HepG2 (cell line): ENCODE results near the gene TFEB. TPM values are rescaled to one million over a fixed set of nuclear protein-coding genes. Genes with fewer than 3 reads are reported as not detected.

ENCODE experiments used
- ATF1 ChIP-seq: IDR thresholded peaks from 2 replicates; pipeline ENCODE4 v1.6.1; 2016; ENCODE audit warnings: mild to moderate bottlenecking, control low read depth
- ATF5 ChIP-seq: sonication (generic); formaldehyde crosslinking; IDR thresholded peaks from 2 replicates; pipeline ENCODE4 v1.4.0; 2020; ENCODE audit warnings: mild to moderate bottlenecking, low read depth, missing genetic modification reagents
- CEBPB ChIP-seq: IDR thresholded peaks from 2 replicates; pipeline ENCODE4 v1.6.1; 2011; ENCODE audit warnings: low read depth, low read length, improper control_type of control experiment, borderline replicate concordance
- KDM1A ChIP-seq: IDR thresholded peaks from 2 replicates; pipeline ENCODE4 v1.6.1; 2016; ENCODE audit warnings: missing compliant biosample characterization
- KMT2B ChIP-seq: IDR thresholded peaks from 2 replicates; pipeline ENCODE4 v1.6.1; 2016; ENCODE audit warnings: missing genetic modification reagents, missing compliant biosample characterization
- MXD3 ChIP-seq: IDR thresholded peaks from 2 replicates; pipeline ENCODE4 v1.6.1; 2016; ENCODE audit warnings: mild to moderate bottlenecking, missing biosample characterization, missing genetic modification reagents
- MXD4 ChIP-seq: IDR thresholded peaks from 2 replicates; pipeline ENCODE4 v1.6.1; 2016; ENCODE audit warnings: mild to moderate bottlenecking, missing biosample characterization, missing genetic modification reagents
- NFIB ChIP-seq: sonication (generic); formaldehyde crosslinking; IDR thresholded peaks from 2 replicates; pipeline ENCODE4 v1.9.0; 2021; ENCODE audit warnings: missing genetic modification reagents, mild to moderate bottlenecking, borderline replicate concordance
- SMARCC2 ChIP-seq: fragments of 450-650 bp; IDR thresholded peaks from 2 replicates; pipeline ENCODE4 v1.6.1; 2017; ENCODE audit warnings: antibody characterized with exemption, mild to moderate bottlenecking
- THYN1 ChIP-seq: sonication (generic); formaldehyde crosslinking; IDR thresholded peaks from 2 replicates; pipeline ENCODE4 v1.8.1; 2023; ENCODE audit warnings: low read depth, mild to moderate bottlenecking, moderate library complexity, missing genetic modification reagents, borderline replicate concordance
- TSC22D2 ChIP-seq: sonication (generic); formaldehyde crosslinking; IDR thresholded peaks from 2 replicates; pipeline ENCODE4 v1.5.1; 2020; ENCODE audit warnings: missing genetic modification reagents, mild to moderate bottlenecking, borderline replicate concordance
- ZBTB37 ChIP-seq: sonication (generic); formaldehyde crosslinking; IDR thresholded peaks from 2 replicates; pipeline ENCODE4 v1.4.0; 2020; ENCODE audit warnings: mild to moderate bottlenecking, missing genetic modification reagents
- ZKSCAN8 ChIP-seq: IDR thresholded peaks from 2 replicates; pipeline ENCODE4 v1.6.1; 2016; ENCODE audit warnings: borderline replicate concordance, missing genetic modification reagents, missing compliant biosample characterization
- ZNF10 ChIP-seq: sonication (generic); formaldehyde crosslinking; IDR thresholded peaks from 2 replicates; pipeline ENCODE4 v1.4.0; 2020; ENCODE audit warnings: mild to moderate bottlenecking, low read depth, missing genetic modification reagents, borderline replicate concordance
- ZNF512B ChIP-seq: sonication (generic); formaldehyde crosslinking; IDR thresholded peaks from 2 replicates; pipeline ENCODE4 v1.5.1; 2020; ENCODE audit warnings: missing genetic modification reagents, mild to moderate bottlenecking, borderline replicate concordance
- ZSCAN31 ChIP-seq: sonication (generic); formaldehyde crosslinking; IDR thresholded peaks from 2 replicates; pipeline ENCODE4 v1.5.0; 2020; ENCODE audit warnings: low read depth, mild to moderate bottlenecking, missing genetic modification reagents
- polyA plus RNA-seq, 8 experiments: library from polyadenylated mRNA; depleted of rRNA in 3 of 8; stranded (reverse) in 7 of 8; unstranded in 1 of 8; fragments of >200 nt; fragmentation: Illumina TruSeq in 4 of 8; extraction: Trizol in 4 of 8; gene quantifications; 2 replicates each; pipeline versions ENCODE4 v1.2.1 to v1.2.3, GENCODE V29; 2011 to 2016; ENCODE audit warnings: low read depth in 4 of 8, missing spikeins in 1 of 8, mixed read lengths in 1 of 8; ENCODE audit not compliant: insufficient read depth in 1 of 8
- total RNA-seq, 5 experiments: library from RNA; depleted of rRNA; stranded (reverse); fragments of >200 nt; fragmentation: Illumina TruSeq; extraction: Trizol; gene quantifications; 2 replicates each; pipeline ENCODE4 v1.2.3, GENCODE V29; 2016; ENCODE audit warnings: low read depth in 1 of 5
- TF ChIP-seq, protein P1 (sequence below): IDR thresholded peaks from 2 replicates; pipeline ENCODE4 v1.6.1; 2018; ENCODE audit warnings: missing genetic modification reagents, mild to moderate bottlenecking, missing compliant biosample characterization
- TF ChIP-seq, protein P2 (sequence below): sonication (generic); formaldehyde crosslinking; IDR thresholded peaks from 2 replicates; pipeline ENCODE4; 2020; ENCODE audit warnings: missing genetic modification reagents, mild to moderate bottlenecking, borderline replicate concordance

TFEB gene
- total and polyA plus RNA-seq, 2 of the 13 experiments (the other 11 are each of a cell fraction or from before 2014, with no cell fraction given): 13.3 to 18.7 TPM

GRCh38 chr6:41733707-41734665 is 1.4 kb downstream of the TFEB start (continued):
- TF ChIP-seq ATF5 (CRISPR knock-in tag): no peak
- no peak for TF ChIP-seq ATF1 (CRISPR knock-in tag)
- no peak for TF ChIP-seq SMARCC2
- no peak for TF ChIP-seq ZBTB37 (CRISPR knock-in tag)
- TF ChIP-seq KDM1A (CRISPR knock-in tag): no peak
- TF ChIP-seq ZKSCAN8 (CRISPR knock-in tag): no peak
- TF ChIP-seq, protein P1, sequence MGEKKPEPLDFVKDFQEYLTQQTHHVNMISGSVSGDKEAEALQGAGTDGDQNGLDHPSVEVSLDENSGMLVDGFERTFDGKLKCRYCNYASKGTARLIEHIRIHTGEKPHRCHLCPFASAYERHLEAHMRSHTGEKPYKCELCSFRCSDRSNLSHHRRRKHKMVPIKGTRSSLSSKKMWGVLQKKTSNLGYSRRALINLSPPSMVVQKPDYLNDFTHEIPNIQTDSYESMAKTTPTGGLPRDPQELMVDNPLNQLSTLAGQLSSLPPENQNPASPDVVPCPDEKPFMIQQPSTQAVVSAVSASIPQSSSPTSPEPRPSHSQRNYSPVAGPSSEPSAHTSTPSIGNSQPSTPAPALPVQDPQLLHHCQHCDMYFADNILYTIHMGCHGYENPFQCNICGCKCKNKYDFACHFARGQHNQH (CRISPR knock-in tag): peak; percentile 54; the same call in 1 of the 2 replicates
- TF ChIP-seq NFIB: no peak
- 0 out of 2 replicates have a peak, but pooled peaks have one; percentile 48 for TF ChIP-seq MXD3 (CRISPR knock-in tag)
- TF ChIP-seq TSC22D2 (CRISPR knock-in tag): no peak
- no peak for TF ChIP-seq ZNF10 (CRISPR knock-in tag)
- TF ChIP-seq, protein P2, sequence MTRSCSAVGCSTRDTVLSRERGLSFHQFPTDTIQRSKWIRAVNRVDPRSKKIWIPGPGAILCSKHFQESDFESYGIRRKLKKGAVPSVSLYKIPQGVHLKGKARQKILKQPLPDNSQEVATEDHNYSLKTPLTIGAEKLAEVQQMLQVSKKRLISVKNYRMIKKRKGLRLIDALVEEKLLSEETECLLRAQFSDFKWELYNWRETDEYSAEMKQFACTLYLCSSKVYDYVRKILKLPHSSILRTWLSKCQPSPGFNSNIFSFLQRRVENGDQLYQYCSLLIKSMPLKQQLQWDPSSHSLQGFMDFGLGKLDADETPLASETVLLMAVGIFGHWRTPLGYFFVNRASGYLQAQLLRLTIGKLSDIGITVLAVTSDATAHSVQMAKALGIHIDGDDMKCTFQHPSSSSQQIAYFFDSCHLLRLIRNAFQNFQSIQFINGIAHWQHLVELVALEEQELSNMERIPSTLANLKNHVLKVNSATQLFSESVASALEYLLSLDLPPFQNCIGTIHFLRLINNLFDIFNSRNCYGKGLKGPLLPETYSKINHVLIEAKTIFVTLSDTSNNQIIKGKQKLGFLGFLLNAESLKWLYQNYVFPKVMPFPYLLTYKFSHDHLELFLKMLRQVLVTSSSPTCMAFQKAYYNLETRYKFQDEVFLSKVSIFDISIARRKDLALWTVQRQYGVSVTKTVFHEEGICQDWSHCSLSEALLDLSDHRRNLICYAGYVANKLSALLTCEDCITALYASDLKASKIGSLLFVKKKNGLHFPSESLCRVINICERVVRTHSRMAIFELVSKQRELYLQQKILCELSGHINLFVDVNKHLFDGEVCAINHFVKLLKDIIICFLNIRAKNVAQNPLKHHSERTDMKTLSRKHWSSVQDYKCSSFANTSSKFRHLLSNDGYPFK (CRISPR knock-in tag): peak; percentile 12; the same call in 1 of the 2 replicates
- no peak for TF ChIP-seq MXD4 (CRISPR knock-in tag)
- no peak for TF ChIP-seq THYN1 (CRISPR knock-in tag)
- no peak for TF ChIP-seq CEBPB
- TF ChIP-seq KMT2B (CRISPR knock-in tag): no peak
- TF ChIP-seq ZSCAN31: peak; percentile 83
- peak; percentile 68; the same call in 1 of the 2 replicates for TF ChIP-seq ZNF512B (CRISPR knock-in tag)
